Measurements from ENCODE around the gene KLHDC1. TPM values are rescaled to one million over a fixed set of nuclear protein-coding genes. Genes with fewer than 3 reads are reported as not detected.
A peak's percentile ranks its signal among the peaks of the same experiment; 100 is the strongest.

KLHDC1 gene
- total and polyA plus RNA-seq, 9 of the 15 experiments (the other 6 are each of a cell fraction or from before 2014, with no cell fraction given): 0.08 to 0.41 (median 0.18) TPM

DNA sequence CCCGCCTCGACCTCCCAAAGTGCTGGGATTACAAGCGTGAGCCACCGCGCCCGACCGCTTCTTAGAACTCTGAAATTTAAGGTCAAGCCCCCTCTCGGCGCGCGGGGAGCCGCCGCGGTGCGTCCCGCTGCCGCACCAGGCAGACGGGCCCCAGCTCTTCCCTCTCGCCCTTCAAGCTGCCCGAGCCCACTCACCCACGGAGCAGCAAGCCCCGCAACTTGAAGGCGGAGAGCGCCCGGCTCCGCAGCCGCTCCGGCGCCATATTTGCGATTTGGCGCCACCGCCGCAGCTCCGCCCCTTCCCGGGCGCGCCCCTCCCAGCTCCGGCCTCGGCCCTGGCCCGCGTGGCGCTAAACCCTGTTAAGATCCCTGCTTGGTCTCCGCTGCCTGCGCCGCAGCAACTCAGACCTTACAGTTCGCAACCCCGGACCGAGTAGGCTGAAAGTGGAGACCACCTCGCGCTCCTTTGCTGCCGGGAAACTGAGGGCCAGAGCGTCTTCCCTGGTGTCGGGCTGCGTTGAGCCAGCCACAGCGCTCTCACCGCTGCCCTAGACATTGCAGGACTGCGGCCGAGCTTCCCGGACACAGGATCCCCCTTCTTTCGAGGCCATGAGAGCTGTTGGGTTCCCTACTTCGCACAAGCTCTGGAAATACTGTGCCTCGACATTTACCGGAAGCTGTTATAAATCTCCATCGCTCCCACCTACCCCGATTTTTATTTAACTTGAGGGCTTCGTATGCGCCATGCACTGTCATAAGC lies 4.8 kb upstream of the KLHDC1 start, which contains the start of gene POLE2 (continued):
- TF ChIP-seq, protein P1, sequence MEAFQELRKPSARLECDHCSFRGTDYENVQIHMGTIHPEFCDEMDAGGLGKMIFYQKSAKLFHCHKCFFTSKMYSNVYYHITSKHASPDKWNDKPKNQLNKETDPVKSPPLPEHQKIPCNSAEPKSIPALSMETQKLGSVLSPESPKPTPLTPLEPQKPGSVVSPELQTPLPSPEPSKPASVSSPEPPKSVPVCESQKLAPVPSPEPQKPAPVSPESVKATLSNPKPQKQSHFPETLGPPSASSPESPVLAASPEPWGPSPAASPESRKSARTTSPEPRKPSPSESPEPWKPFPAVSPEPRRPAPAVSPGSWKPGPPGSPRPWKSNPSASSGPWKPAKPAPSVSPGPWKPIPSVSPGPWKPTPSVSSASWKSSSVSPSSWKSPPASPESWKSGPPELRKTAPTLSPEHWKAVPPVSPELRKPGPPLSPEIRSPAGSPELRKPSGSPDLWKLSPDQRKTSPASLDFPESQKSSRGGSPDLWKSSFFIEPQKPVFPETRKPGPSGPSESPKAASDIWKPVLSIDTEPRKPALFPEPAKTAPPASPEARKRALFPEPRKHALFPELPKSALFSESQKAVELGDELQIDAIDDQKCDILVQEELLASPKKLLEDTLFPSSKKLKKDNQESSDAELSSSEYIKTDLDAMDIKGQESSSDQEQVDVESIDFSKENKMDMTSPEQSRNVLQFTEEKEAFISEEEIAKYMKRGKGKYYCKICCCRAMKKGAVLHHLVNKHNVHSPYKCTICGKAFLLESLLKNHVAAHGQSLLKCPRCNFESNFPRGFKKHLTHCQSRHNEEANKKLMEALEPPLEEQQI (IDR thresholded peaks at IDR 0.05): no peak
- no peak for TF ChIP-seq SNRNP70 (optimal IDR thresholded peaks at IDR 0.05; ENCODE audit: low read depth, low read length)
- no peak for TF ChIP-seq HDAC1 (IDR thresholded peaks at IDR 0.05)
- TF ChIP-seq, protein P2, sequence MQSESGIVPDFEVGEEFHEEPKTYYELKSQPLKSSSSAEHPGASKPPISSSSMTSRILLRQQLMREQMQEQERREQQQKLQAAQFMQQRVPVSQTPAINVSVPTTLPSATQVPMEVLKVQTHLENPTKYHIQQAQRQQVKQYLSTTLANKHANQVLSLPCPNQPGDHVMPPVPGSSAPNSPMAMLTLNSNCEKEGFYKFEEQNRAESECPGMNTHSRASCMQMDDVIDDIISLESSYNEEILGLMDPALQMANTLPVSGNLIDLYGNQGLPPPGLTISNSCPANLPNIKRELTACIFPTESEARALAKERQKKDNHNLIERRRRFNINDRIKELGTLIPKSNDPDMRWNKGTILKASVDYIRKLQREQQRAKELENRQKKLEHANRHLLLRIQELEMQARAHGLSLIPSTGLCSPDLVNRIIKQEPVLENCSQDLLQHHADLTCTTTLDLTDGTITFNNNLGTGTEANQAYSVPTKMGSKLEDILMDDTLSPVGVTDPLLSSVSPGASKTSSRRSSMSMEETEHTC (IDR thresholded peaks at IDR 0.05): no peak
- TF ChIP-seq NCOA4 (IDR thresholded peaks at IDR 0.05; ENCODE audit: partially characterized antibody): no peak
- TF ChIP-seq, protein P3, sequence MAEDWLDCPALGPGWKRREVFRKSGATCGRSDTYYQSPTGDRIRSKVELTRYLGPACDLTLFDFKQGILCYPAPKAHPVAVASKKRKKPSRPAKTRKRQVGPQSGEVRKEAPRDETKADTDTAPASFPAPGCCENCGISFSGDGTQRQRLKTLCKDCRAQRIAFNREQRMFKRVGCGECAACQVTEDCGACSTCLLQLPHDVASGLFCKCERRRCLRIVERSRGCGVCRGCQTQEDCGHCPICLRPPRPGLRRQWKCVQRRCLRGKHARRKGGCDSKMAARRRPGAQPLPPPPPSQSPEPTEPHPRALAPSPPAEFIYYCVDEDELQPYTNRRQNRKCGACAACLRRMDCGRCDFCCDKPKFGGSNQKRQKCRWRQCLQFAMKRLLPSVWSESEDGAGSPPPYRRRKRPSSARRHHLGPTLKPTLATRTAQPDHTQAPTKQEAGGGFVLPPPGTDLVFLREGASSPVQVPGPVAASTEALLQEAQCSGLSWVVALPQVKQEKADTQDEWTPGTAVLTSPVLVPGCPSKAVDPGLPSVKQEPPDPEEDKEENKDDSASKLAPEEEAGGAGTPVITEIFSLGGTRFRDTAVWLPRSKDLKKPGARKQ (CRISPR knock-in tag; IDR thresholded peaks at IDR 0.05): peak; percentile 92
- TF ChIP-seq CAMTA2 (CRISPR knock-in tag; conservative IDR thresholded peaks at IDR 0.05): no peak
- TF ChIP-seq CSDE1 (IDR thresholded peaks at IDR 0.05): no peak
- no peak; the same call in 1 of the 2 replicates for TF ChIP-seq ETV1 (tag; conservative IDR thresholded peaks at IDR 0.05; ENCODE audit: low read depth)
- no peak for TF ChIP-seq C11orf30 (IDR thresholded peaks at IDR 0.05; ENCODE audit: low read depth)
- TF ChIP-seq JUNB (CRISPR knock-in tag; conservative IDR thresholded peaks at IDR 0.05): no peak
- TF ChIP-seq, protein P4, sequence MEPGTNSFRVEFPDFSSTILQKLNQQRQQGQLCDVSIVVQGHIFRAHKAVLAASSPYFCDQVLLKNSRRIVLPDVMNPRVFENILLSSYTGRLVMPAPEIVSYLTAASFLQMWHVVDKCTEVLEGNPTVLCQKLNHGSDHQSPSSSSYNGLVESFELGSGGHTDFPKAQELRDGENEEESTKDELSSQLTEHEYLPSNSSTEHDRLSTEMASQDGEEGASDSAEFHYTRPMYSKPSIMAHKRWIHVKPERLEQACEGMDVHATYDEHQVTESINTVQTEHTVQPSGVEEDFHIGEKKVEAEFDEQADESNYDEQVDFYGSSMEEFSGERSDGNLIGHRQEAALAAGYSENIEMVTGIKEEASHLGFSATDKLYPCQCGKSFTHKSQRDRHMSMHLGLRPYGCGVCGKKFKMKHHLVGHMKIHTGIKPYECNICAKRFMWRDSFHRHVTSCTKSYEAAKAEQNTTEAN (CRISPR knock-in tag; IDR thresholded peaks at IDR 0.05): no peak
- TF ChIP-seq TEAD4 (IDR thresholded peaks at IDR 0.05; ENCODE audit: low read length): no peak
- TF ChIP-seq TEAD4 (CRISPR knock-in tag; IDR thresholded peaks at IDR 0.05; ENCODE audit: borderline replicate concordance): no peak
- TF ChIP-seq ZNF232 (CRISPR knock-in tag; IDR thresholded peaks at IDR 0.05): no peak
- no peak for TF ChIP-seq ELF4 (CRISPR knock-in tag; IDR thresholded peaks at IDR 0.05)
- TF ChIP-seq, protein P5, sequence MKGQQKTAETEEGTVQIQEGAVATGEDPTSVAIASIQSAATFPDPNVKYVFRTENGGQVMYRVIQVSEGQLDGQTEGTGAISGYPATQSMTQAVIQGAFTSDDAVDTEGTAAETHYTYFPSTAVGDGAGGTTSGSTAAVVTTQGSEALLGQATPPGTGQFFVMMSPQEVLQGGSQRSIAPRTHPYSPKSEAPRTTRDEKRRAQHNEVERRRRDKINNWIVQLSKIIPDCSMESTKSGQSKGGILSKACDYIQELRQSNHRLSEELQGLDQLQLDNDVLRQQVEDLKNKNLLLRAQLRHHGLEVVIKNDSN (CRISPR knock-in tag; IDR thresholded peaks at IDR 0.05): no peak

Data from K562 (cell line).